ENCODE data around the gene PTGER1. TPM values are rescaled to one million over a fixed set of nuclear protein-coding genes. Genes with fewer than 3 reads are reported as not detected.

PTGER1 gene
- total and polyA plus RNA-seq, 2 of the 13 experiments (the other 11 are each of a cell fraction or from before 2014, with no cell fraction given): 0.13 TPM; not detected in 1

GRCh38 chr19:14432791-14433553 lies 42.2 kb downstream of the PTGER1 start, which contains the start of gene PKN1 (continued):
- TF ChIP-seq MYC (CRISPR knock-in tag; IDR thresholded peaks at IDR 0.05; ENCODE audit: borderline replicate concordance) (no peak), RCOR2 (CRISPR knock-in tag; IDR thresholded peaks at IDR 0.05) (0 out of 2 replicates have a peak, but pooled peaks have one; percentile 36), SPEN (CRISPR knock-in tag; IDR thresholded peaks at IDR 0.05; ENCODE audit: low read depth) (no peak; the same call in 1 of the 2 replicates), ZNF839 (CRISPR knock-in tag; IDR thresholded peaks at IDR 0.05; ENCODE audit: borderline replicate concordance) (no peak), DDIT3 (CRISPR knock-in tag; IDR thresholded peaks at IDR 0.05) (no peak), RBM39 (IDR thresholded peaks at IDR 0.05; ENCODE audit: low read depth, low read length, poor library complexity, severe bottlenecking) (no peak), POLR2A (IDR thresholded peaks at IDR 0.05; ENCODE audit: insufficient read depth in 1 of 2, low read depth in 2 of 2, low read length in 2 of 2) (peak in 1 of 2 experiments; percentile 49; a peak in 2 of 4 replicates), HCFC1 (IDR thresholded peaks at IDR 0.05; ENCODE audit: low read depth, low read length) (no peak), ZNF768 (CRISPR knock-in tag; IDR thresholded peaks at IDR 0.05) (no peak), ZNF441 (CRISPR knock-in tag; IDR thresholded peaks at IDR 0.05; ENCODE audit: borderline replicate concordance) (no peak), KAT8 (CRISPR knock-in tag; IDR thresholded peaks at IDR 0.05) (peak; percentile 60; the same call in 1 of the 2 replicates), ZNF629 (CRISPR knock-in tag; conservative IDR thresholded peaks at IDR 0.05) (peak; percentile 94), ZNF543 (CRISPR knock-in tag; IDR thresholded peaks at IDR 0.05) (no peak), ZNF572 (CRISPR knock-in tag; IDR thresholded peaks at IDR 0.05) (no peak), GATA4 (IDR thresholded peaks at IDR 0.05; ENCODE audit: borderline replicate concordance, low read depth) (no peak), ZMYM3 (CRISPR knock-in tag; IDR thresholded peaks at IDR 0.05) (peak; percentile 66; the same call in 1 of the 2 replicates), KLF16 (CRISPR knock-in tag; IDR thresholded peaks at IDR 0.05) (0 out of 4 replicates have a peak, but pooled peaks of 1 of the 2 experiments have one; percentile 28), POLR2G (IDR thresholded peaks at IDR 0.05; ENCODE audit: low read depth, low read length) (peak; percentile 59; the same call in 1 of the 2 replicates)
- TF ChIP-seq, protein P1, sequence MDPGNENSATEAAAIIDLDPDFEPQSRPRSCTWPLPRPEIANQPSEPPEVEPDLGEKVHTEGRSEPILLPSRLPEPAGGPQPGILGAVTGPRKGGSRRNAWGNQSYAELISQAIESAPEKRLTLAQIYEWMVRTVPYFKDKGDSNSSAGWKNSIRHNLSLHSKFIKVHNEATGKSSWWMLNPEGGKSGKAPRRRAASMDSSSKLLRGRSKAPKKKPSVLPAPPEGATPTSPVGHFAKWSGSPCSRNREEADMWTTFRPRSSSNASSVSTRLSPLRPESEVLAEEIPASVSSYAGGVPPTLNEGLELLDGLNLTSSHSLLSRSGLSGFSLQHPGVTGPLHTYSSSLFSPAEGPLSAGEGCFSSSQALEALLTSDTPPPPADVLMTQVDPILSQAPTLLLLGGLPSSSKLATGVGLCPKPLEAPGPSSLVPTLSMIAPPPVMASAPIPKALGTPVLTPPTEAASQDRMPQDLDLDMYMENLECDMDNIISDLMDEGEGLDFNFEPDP (CRISPR knock-in tag; conservative IDR thresholded peaks at IDR 0.05): no peak
- TF ChIP-seq, protein P2, sequence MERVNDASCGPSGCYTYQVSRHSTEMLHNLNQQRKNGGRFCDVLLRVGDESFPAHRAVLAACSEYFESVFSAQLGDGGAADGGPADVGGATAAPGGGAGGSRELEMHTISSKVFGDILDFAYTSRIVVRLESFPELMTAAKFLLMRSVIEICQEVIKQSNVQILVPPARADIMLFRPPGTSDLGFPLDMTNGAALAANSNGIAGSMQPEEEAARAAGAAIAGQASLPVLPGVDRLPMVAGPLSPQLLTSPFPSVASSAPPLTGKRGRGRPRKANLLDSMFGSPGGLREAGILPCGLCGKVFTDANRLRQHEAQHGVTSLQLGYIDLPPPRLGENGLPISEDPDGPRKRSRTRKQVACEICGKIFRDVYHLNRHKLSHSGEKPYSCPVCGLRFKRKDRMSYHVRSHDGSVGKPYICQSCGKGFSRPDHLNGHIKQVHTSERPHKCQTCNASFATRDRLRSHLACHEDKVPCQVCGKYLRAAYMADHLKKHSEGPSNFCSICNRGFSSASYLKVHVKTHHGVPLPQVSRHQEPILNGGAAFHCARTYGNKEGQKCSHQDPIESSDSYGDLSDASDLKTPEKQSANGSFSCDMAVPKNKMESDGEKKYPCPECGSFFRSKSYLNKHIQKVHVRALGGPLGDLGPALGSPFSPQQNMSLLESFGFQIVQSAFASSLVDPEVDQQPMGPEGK (CRISPR knock-in tag; IDR thresholded peaks at IDR 0.05): 0 out of 2 replicates have a peak, but pooled peaks have one; percentile 18
- TF ChIP-seq, protein P3, sequence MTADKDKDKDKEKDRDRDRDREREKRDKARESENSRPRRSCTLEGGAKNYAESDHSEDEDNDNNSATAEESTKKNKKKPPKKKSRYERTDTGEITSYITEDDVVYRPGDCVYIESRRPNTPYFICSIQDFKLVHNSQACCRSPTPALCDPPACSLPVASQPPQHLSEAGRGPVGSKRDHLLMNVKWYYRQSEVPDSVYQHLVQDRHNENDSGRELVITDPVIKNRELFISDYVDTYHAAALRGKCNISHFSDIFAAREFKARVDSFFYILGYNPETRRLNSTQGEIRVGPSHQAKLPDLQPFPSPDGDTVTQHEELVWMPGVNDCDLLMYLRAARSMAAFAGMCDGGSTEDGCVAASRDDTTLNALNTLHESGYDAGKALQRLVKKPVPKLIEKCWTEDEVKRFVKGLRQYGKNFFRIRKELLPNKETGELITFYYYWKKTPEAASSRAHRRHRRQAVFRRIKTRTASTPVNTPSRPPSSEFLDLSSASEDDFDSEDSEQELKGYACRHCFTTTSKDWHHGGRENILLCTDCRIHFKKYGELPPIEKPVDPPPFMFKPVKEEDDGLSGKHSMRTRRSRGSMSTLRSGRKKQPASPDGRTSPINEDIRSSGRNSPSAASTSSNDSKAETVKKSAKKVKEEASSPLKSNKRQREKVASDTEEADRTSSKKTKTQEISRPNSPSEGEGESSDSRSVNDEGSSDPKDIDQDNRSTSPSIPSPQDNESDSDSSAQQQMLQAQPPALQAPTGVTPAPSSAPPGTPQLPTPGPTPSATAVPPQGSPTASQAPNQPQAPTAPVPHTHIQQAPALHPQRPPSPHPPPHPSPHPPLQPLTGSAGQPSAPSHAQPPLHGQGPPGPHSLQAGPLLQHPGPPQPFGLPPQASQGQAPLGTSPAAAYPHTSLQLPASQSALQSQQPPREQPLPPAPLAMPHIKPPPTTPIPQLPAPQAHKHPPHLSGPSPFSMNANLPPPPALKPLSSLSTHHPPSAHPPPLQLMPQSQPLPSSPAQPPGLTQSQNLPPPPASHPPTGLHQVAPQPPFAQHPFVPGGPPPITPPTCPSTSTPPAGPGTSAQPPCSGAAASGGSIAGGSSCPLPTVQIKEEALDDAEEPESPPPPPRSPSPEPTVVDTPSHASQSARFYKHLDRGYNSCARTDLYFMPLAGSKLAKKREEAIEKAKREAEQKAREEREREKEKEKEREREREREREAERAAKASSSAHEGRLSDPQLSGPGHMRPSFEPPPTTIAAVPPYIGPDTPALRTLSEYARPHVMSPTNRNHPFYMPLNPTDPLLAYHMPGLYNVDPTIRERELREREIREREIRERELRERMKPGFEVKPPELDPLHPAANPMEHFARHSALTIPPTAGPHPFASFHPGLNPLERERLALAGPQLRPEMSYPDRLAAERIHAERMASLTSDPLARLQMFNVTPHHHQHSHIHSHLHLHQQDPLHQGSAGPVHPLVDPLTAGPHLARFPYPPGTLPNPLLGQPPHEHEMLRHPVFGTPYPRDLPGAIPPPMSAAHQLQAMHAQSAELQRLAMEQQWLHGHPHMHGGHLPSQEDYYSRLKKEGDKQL (CRISPR knock-in tag; IDR thresholded peaks at IDR 0.05; ENCODE audit: low read depth): no peak
